Uterus (tissue), 2 donors: ENCODE data around the gene SLC12A6.

Experiments
- POLR2A ChIP-seq, 2 donors: fragments of 450-650 bp; IDR thresholded peaks; one replicate each; pipeline ENCODE4 v1.6.1; 2016; ENCODE audit warnings: antibody characterized with exemption in 2 of 2, mild to moderate bottlenecking in 1 of 2, moderate library complexity in 1 of 2
- TF ChIP-seq, protein P1 (sequence below), 4 experiments: fragments of 200-600 bp in 2 of 4; fragments of 450-650 bp in 2 of 4; sonication (generic) in 2 of 4; IDR thresholded peaks; one replicate each; pipeline ENCODE4 v1.5.1; 2016 to 2019; ENCODE audit warnings: antibody characterized with exemption in 4 of 4, mild to moderate bottlenecking in 2 of 4, moderate library complexity in 1 of 4

DNA sequence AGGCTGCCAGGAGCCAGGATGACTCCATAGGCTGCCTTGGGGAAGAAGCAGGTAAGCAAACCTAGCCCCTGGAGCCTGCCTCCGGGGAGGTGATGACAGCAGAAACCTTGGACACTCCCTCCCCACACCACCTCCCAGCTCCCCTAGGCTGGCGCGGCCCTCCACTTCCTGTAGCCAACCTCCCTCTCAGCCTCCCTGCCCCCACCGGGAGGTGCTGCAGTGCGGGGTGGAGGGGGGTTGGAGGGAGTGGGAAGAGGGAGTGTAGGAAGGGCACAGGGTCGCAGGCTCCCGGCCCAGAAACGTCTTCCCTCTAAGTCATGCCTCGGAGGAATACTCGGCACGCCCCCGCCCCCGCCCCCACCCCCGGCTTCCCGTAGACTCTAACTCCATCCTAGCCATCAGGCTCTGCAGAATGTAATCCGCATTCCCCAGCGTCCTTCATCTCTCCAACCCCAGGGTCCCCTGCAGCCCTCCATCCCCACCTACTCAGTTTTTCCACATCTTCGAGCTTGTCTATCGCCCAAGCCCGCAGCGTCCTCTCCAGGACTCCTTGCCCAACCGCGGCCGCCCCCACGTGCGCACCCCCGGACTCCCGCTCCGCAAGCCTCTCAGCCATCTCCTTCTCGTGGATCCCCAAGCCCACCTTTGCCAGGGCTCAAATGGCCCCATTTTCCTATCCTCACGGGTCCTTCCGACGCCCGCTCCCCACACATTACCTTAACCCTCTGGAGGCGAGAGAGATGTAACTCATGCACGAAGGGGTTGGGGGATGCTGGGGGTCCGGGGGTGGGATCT lies 28.9 kb upstream of the SLC12A6 start:
- TF ChIP-seq, protein P1, sequence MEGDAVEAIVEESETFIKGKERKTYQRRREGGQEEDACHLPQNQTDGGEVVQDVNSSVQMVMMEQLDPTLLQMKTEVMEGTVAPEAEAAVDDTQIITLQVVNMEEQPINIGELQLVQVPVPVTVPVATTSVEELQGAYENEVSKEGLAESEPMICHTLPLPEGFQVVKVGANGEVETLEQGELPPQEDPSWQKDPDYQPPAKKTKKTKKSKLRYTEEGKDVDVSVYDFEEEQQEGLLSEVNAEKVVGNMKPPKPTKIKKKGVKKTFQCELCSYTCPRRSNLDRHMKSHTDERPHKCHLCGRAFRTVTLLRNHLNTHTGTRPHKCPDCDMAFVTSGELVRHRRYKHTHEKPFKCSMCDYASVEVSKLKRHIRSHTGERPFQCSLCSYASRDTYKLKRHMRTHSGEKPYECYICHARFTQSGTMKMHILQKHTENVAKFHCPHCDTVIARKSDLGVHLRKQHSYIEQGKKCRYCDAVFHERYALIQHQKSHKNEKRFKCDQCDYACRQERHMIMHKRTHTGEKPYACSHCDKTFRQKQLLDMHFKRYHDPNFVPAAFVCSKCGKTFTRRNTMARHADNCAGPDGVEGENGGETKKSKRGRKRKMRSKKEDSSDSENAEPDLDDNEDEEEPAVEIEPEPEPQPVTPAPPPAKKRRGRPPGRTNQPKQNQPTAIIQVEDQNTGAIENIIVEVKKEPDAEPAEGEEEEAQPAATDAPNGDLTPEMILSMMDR (IDR thresholded peaks at IDR 0.05) = no peak
- TF ChIP-seq POLR2A (IDR thresholded peaks at IDR 0.05) = no peak
